ENCODE results near the gene BCL7B.
"Not testable (repeated sequence)": the region's sequence is repeated elsewhere in the genome, so short reads cannot be mapped to it uniquely, and the experiment has no call there.

Gene BCL7B

GRCh38 chr7:73532224-73532623, 25.3 kb downstream of the BCL7B start:
- no peak for DNase-seq

GRCh38 chr7:73530800-73531199, 26.7 kb downstream of the BCL7B start:
- no peak for DNase-seq

DNA sequence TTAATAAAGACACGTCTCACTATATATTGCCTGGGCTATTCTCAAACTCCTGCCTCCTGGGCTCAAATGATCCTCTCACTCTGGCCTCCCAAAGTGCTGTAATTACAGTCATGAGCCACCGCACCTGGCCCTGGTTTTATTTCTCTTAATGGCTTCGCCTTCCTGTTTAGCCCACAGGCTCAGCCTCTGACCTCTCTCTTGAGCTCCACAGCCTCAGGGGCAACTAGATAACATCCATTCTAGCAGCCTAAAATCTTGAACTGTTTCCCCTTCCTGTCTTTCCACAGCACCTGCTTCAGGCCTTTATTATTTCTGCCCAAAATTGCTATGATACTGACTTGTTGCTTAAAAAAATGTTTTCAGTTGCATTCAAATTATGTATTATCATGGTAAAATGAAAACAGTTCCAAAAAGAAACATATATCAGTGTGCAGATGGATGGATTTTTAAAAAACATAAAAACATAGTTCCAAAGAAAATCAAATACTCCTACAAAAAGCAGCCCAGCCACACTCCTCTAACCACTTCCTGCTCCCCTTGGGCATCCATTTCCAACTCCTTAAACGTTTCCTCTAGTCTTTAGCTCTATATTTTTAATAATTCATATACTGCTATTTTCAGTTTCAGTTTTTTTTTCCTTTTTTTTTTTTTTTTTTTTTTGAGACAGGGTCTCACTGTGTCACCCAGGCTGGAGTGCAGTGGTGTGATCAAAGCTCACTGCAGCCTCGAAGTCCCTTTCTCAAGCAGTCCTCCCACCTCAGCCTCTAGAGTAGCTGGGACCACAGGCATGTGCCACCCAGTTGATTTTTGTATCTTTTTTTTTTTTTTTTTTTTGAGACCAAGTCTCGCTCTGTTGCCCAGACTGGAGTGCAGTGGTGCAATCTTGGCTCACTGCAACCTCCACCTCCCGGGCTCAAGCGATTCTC, 30.3 kb downstream of the BCL7B start:
- DNase-seq, result no peak

DNA sequence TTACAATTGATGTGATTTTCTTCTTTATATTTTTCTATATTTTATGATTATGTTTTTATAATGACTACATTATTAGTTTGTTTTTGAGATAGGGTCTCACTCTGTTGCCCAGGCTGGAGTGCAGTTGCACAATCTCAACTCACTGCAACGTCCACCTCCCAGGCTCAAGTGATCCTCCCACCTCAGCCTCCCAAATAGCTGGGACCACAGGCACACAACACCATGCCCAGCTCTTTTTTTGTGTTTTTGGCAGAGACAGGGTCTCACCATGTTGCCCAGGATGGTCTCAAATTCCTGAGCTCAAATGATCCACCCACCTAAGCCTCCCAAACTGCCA, 31.4 kb downstream of the BCL7B start:
- not testable (repeated sequence) for DNase-seq

DNA sequence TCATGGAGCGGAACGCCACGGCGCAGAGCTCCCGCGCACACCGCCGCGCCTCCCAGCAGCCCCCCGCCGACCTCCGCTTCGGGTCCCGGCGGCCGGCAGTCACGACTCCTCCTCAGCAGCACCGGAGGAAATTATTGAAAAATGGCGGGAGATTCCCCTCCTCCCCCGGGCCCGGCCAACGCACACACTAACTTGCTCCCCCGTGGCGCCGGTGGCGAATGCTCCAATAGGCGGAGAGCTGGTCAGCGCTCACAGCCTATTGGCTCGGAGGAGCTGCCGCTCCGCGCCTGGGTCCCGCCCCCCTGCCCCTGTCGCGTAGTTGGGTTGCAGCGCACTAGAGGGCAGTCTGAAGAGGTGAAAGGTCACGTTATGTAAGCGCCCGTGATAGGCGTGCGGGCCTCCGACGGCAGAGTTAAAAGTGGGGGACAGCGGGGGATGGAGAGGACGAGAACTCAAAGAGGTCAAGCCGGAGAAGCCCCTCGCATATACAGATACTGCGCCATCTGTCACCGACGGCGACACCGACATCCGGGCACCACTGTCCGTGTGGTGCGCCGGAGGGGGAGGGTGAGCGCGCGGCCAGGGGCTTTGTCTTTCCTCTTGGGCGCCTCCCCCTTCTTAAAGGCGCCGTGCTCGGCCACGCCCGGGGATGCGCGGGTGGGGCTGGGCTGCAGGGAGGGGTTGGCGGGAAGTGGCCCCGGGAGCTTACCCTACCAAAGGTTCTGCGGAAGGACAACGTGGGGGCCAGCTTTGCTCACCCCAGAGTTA, 35.2 kb downstream of the BCL7B start, which contains the start of gene BAZ1B:
TSS of gene BAZ1B (minus strand) at position 189 of the 768 bp plus-strand sequence. CDS start 360 bp downstream, outside the sequence.
- DNase-seq, result peak; percentile 98

- DNase-seq, result no peak
Observed at GRCh38 chr7:73521636-73522104, 35.8 kb downstream of the BCL7B start.

DNA sequence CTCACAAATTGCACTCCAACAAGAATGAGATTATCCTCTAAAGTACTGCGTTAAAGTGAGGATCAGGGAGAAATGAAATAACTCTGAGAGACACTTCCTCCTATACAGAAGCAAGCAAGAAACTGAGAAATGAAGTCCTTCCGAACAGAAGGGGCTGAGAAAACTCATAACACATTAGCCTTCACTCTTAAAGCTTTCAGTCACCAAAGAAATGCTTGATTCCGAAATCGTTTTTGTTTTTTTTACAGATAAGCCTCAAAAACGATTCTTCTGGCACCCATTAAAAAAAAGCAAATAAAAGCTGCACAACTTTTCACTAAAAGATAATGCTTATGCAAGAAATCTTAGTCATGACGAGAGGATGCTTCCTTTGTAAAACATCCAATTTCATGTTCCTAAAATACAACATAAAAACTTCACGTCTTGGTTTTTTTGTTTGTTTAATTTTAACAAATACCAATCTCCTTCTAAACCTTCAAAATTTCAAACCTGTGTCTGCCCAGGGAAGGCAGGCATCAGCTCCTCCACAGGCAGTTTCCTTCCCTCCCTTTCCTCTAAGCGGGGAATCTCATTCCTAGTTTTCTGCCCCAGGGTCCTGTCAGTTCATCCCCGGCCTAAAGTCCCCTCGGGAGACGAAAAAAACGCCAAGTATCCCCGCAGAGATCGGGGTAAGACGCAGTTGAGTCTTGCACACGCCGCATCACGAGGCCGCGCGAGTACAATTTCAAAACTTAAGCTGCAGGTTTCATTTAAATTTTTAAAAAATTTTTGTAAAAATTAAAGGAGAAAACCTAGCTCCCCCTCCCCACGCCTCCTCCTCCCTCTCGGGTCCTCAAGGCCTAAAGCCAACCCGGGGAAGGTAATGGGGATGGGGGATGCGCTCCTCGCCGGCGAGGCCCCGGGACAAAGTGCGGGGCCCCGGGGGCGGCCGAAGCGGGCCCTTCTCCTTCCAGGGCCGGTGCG, 36.5 kb downstream of the BCL7B start:
- DNase-seq, result peak; percentile 10

DNA sequence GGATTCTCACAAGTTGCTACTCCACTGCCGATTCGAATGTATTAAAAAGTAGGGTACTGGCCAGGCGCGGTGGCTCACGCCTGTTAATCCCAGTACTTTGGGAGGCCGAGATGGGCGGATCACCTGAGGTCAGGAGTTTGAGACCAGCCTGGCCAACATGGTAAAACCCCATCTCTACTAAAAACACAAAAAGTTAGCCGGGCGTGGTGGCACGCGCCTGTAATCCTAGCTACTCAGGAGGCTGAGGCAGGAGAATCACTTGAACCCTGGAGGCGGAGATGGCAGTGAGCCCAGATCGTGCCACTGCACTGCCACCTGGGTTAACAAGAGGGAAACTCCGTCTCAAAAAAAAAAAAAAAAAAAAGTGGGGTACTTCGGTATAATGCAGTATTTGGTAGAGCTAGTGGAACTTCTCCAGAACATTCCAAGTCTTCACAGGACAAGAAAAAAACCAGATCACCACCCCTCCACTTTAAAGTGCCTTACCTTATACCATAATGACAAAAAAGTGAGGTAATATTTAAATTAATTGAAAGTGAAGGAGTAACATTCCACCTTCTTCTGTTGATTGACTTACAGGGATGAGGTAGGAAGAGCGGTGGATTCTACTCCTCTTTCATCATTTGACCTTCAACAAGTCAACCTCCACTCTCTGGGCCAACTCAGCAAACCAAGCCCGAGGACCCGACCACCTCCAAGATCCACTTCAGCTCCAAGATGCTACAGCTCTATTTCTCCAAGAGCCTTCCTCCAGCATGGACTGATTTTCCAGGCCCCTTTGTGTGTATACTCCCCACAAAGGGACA, 37.4 kb downstream of the BCL7B start:
- peak; percentile 37 for DNase-seq

GRCh38 chr7:73518470-73518869, 39.0 kb downstream of the BCL7B start:
- DNase-seq, result no peak

DNA sequence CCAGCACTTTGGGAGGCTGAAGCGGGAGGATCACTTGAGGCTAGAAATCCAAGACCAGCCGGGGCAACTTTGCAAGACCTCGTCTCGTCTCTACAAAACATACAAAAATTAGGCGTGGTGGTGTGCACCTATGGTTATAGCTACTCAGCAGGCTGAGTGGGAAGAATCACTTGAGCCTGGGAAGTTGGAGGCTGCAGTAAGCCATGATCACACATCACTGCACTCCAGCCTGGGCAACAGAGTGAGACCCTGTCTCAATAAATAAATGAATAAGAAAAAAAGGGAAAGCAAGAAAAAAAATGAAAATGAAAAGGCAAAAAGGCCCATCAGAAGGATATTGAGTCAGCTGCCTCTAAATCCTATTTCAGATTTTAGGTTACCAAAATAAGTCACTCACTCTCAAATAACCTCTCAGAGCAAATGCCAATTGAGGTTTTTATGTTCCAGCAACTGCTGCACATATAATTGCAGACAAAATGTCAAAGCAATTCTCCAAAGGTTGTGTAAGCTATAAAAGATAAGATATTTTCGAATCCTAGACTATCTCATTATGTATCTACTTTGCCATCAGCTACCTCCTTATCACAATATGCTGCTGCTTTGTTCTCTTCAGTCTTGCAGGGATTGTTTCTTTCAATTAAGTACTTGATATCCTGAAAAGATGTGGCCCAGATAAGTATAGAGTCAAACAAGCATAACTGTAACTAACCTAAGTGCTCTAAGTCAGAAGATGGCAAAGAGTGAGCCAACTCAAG, 40.1 kb downstream of the BCL7B start:
- no peak for DNase-seq

DNA sequence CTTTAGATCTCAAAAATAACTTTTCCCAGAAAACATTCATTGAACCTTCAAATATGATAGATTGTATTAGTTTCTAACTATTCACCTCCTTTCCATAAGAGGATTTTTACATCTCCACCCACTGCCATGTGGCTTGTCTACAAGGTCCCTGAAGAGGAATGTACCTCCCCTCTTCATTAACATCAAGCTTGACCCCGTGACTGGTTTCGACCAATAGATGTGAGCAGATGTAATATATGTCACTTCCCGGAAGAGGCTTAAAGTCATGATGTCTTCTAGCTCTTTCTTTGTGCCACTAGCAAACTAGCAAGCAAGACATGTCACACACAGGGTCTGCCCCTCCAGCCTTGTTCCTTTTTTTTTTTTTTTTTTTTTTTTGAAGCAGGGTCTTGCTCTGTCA, 42.3 kb downstream of the BCL7B start:
- DNase-seq, result no peak

DNA sequence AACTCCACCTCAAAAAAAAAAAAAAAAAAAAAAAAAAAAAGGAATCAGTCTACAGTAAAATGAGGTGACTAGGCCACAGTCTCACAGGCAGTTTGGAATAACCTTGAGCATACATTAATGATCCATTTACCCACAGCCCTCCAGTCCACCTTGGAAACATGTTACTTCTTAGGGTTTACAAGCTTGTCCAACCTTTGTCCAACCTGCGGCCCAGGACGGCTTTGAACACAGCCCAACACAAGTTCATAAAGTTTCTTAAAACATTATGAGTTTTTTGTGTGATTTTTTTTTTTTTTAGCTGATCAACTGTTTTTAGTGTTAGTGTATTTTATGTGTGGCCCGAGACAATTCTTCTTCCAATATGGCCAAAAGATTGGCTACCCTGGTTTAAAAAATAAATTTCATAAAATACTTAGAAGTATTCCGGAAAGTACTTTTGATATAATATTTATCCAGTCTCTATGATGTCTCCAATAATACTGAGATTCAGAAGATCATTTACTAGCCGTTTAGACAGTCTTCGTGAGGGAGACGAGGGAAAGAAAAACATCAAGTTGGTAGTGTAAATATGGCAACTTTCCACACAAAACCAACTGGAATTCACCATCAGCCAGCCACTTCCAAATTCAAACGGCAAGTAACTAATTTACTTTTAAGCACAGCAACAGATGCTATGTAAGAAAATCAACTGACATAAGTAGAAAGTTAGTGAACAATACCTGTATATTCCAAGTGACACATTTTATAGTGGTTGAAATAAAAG, 45.3 kb downstream of the BCL7B start:
- DNase-seq, result no peak

- no peak for DNase-seq
Observed at GRCh38 chr7:73509463-73509862, 48.0 kb downstream of the BCL7B start.

GRCh38 chr7:73507556-73507955, 49.9 kb downstream of the BCL7B start:
- DNase-seq, result no peak

GRCh38 chr7:73504920-73505319, 52.6 kb downstream of the BCL7B start:
- no peak for DNase-seq

- DNase-seq, result no peak
Observed at GRCh38 chr7:73504017-73504416, 53.5 kb downstream of the BCL7B start.

DNA sequence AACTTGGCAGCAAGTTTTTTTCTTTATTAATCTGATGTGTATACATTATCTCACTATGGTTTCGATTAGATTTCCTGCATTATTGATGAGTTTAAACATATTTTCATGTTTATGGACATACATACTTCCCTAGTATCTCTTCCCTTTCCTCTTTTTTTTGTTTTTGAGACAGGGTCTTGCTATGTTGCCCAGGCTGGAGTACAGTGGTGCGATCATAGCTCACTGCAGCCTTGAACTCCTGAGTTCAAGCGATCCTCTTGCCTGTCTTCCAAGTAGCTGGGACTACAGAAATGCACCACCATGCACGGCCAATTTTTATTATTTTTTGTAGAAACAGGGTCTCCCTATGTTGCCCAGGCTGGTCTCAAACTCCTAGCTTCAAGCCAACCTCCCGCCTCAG, 54.3 kb downstream of the BCL7B start:
- DNase-seq, result no peak

DNA sequence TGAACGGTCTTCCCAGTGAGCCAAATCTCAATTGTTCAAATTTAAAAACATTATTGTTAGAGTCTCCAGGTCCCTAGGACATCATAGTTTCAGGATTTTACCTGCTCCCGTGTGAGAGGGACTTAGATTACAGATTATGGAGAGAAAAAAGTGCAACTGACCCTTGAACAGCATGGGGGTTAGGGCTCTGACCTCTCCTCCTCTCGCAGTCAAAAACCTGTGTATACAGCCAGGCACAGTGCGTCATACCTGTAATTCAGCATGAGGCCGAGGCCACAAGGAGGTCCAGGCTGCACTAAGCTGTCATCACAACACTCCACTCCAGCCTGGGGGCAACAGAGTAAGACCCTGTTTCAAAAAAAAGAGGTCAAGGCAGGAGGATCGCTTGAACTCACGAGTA, 60.9 kb downstream of the BCL7B start:
- no peak for DNase-seq

DNA sequence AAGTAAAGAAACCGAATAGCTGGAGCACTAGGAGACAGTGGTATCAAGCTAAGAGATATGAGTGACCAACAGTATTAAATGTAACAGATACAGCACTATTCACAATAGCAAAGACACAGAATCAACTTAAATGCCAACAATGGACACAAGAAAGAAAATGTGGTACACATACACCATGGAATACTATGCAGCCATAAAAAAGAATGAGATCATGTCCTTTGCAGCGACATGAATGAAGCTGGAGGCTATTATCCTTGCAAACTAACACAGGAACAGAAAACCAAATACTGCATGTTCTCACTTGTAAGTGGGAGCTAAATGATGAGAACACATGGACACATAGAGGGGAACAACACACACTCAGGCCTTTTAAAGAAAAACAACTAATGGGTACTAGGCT, 62.0 kb downstream of the BCL7B start:
- DNase-seq, result not testable (repeated sequence)

DNA sequence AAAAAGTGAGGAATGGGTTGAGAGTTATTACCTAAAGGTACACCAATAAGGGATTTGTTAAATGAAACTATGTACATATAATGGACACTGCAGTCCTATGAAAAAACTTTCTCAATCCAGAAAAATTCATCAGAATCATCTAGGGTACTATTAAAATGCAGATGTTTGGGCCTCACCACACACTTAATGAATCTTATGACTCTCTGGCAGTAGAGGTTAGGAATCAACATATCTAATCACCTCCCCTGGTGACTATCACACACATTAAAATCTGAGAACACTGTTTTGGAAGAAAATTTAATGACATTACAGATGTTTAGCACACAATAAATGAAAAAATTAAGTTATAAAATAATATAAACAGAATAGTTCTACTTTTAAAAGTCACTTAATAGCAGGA, 67.5 kb downstream of the BCL7B start:
- DNase-seq, result no peak

Measured in activated naive CD4-positive, alpha-beta T cell treated with Interleukin-2 at 50 U/mL for 16 hours (primary cell).